SK-N-SH (cell line): Measurements from ENCODE around the gene CISD3.

Experiments used
- JUND ChIP-seq: IDR thresholded peaks from 2 replicates; pipeline ENCODE4 v1.4.0; 2012
- POLR2AphosphoS5 ChIP-seq: IDR thresholded peaks from 2 replicates; pipeline ENCODE4 v1.6.1; 2012; ENCODE audit warnings: low read depth, low read length
- RFX5 ChIP-seq: IDR thresholded peaks from 2 replicates; pipeline ENCODE4 v1.6.1; 2012; ENCODE audit warnings: mild to moderate bottlenecking, improper control_type of control experiment, low read length
- SIN3A ChIP-seq: IDR thresholded peaks from 2 replicates; pipeline ENCODE4 v1.6.1; 2012; ENCODE audit warnings: low read depth, mild to moderate bottlenecking, low read length, moderate library complexity, borderline replicate concordance
- TF ChIP-seq, protein P1 (sequence below): fragments of 200-600 bp; sonication (generic); IDR thresholded peaks from 2 replicates; pipeline ENCODE4 v1.6.1; 2017; ENCODE audit warnings: antibody characterized with exemption, mild to moderate bottlenecking, moderate library complexity
- TF ChIP-seq, protein P2 (sequence below): fragments of 150-350 bp; IDR thresholded peaks from 2 replicates; pipeline ENCODE4 v1.6.1; 2016; ENCODE audit warnings: mild to moderate bottlenecking, low read depth, low read length

DNA sequence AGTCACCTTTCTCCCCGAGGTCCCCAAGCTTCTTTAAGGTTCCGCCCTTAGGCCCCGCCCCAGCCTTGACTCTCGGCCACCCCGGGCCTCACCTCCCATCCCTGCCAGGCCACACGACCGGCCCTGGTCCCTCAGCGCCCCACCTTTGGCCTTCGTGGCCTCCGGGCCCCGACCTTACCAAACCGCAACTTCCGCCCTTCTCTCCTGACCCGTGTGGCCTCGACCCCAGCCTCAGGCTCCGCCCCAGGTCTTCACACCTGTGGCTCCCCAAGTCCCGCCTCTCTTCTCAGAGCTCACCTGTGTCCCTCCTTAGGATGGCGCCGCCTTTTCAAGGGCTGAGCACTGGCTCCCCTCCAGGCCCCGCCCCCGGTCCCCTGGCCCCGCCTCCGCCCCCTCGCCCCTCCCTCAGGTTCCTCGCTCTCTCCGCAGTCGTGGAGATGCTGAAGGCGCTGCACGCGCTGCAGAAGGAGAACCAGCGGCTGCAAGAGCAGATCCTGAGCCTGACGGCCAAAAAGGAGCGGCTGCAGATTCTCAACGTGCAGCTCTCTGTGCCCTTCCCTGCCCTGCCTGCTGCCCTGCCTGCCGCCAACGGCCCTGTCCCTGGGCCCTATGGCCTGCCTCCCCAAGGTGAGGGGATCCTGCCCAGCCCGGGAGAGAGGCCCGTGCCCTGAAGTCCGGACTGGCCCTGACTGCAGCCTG is 10.0 kb upstream of the CISD3 start:
- TF ChIP-seq, protein P1, sequence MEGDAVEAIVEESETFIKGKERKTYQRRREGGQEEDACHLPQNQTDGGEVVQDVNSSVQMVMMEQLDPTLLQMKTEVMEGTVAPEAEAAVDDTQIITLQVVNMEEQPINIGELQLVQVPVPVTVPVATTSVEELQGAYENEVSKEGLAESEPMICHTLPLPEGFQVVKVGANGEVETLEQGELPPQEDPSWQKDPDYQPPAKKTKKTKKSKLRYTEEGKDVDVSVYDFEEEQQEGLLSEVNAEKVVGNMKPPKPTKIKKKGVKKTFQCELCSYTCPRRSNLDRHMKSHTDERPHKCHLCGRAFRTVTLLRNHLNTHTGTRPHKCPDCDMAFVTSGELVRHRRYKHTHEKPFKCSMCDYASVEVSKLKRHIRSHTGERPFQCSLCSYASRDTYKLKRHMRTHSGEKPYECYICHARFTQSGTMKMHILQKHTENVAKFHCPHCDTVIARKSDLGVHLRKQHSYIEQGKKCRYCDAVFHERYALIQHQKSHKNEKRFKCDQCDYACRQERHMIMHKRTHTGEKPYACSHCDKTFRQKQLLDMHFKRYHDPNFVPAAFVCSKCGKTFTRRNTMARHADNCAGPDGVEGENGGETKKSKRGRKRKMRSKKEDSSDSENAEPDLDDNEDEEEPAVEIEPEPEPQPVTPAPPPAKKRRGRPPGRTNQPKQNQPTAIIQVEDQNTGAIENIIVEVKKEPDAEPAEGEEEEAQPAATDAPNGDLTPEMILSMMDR = no peak
- TF ChIP-seq SIN3A (no peak), RFX5 (no peak), POLR2AphosphoS5 (no peak), JUND (no peak)
- TF ChIP-seq, protein P2, sequence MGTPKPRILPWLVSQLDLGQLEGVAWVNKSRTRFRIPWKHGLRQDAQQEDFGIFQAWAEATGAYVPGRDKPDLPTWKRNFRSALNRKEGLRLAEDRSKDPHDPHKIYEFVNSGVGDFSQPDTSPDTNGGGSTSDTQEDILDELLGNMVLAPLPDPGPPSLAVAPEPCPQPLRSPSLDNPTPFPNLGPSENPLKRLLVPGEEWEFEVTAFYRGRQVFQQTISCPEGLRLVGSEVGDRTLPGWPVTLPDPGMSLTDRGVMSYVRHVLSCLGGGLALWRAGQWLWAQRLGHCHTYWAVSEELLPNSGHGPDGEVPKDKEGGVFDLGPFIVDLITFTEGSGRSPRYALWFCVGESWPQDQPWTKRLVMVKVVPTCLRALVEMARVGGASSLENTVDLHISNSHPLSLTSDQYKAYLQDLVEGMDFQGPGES = no peak
